Uterus (tissue), 2 donors: ENCODE data around the gene ASCL5.

Source experiments
- CTCF ChIP-seq, 4 experiments: fragments of 200-600 bp in 2 of 4; fragments of 450-650 bp in 2 of 4; sonication (generic) in 2 of 4; IDR thresholded peaks; one replicate each; pipeline ENCODE4 v1.5.1; 2016 to 2019; ENCODE audit warnings: antibody characterized with exemption in 4 of 4, mild to moderate bottlenecking in 2 of 4, moderate library complexity in 1 of 4
- POLR2A ChIP-seq, 2 donors: fragments of 450-650 bp; IDR thresholded peaks; one replicate each; pipeline ENCODE4 v1.6.1; 2016; ENCODE audit warnings: antibody characterized with exemption in 2 of 2, mild to moderate bottlenecking in 1 of 2, moderate library complexity in 1 of 2

DNA sequence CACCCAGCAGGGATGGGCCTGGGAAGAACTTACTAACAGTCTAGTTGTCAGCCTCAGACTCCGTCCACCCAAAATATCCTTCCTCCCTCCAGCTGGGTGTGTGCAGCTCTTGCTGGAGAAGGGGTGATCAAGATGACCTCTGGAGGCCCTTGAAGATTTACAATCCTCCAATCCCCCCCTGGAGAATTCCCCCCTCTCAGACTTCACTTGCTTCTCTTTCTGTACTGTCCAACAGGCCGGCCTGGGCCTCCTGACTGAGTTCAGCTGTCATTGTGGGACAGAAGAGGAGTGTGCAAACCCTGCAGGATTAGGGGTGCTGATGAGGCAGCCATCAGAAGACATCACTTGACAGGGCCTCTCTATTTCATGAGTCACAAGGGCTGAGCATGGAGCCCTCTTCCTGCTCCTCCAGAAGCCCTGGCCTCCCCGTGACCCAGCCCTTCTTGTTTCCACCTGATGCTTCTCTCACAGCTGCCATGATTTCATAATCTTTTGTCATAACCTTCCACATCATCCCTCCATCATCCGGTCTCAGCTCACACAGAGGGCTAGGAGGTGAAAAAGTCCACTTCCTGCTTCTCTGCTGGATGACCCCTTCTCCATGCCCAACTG, 46.1 kb upstream of the ASCL5 start:
- TF ChIP-seq CTCF (IDR thresholded peaks at IDR 0.05) (no peak), POLR2A (IDR thresholded peaks at IDR 0.05) (no peak)
